GM19467 (cell line): ENCODE results near the gene GDPD2.
A peak's percentile ranks its signal among the peaks of the same experiment; 100 is the strongest.
"Not testable (repeated sequence)": the region's sequence is repeated elsewhere in the genome, so short reads cannot be mapped to it uniquely, and the experiment has no call there.

Source experiments
- ATAC-seq: cut with Tn5 transposase; IDR thresholded peaks from one replicate; pipeline ENCODE4 v1.9.1; 2021; ENCODE audit warnings: mild to moderate bottlenecking, moderate library complexity; ENCODE audit not compliant: unreplicated experiment

Gene GDPD2, protein sequence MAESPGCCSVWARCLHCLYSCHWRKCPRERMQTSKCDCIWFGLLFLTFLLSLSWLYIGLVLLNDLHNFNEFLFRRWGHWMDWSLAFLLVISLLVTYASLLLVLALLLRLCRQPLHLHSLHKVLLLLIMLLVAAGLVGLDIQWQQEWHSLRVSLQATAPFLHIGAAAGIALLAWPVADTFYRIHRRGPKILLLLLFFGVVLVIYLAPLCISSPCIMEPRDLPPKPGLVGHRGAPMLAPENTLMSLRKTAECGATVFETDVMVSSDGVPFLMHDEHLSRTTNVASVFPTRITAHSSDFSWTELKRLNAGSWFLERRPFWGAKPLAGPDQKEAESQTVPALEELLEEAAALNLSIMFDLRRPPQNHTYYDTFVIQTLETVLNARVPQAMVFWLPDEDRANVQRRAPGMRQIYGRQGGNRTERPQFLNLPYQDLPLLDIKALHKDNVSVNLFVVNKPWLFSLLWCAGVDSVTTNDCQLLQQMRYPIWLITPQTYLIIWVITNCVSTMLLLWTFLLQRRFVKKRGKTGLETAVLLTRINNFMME

DNA sequence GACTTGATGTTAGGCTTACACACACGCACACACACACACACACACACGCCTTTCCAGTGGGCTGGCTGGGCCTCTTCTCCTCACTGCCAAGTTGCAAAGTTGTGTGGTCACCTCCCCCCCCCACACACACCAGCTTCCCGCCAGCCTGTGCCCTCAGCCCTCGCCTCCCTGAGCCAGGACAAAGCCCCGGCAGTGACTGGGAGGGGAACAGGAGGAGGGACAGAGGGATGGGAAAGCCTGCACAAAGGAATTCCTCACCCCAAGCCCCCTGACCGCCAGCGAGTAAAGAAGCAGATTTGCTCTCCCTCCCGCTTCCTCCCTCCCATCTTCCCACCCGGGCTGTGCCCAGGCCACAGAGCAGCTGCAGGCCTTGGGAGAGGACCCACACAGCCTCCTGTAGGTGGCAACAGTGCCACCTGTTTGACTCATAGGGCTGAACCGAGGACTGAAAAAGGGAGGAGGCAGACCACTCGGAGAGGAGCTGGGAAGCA lies at the start of gene GDPD2:
Gene GDPD2, plus strand, starts transcription at position 464 of the 491 bp plus-strand sequence. CDS start 1,671 bp downstream, outside the sequence.
- no peak for ATAC-seq

DNA sequence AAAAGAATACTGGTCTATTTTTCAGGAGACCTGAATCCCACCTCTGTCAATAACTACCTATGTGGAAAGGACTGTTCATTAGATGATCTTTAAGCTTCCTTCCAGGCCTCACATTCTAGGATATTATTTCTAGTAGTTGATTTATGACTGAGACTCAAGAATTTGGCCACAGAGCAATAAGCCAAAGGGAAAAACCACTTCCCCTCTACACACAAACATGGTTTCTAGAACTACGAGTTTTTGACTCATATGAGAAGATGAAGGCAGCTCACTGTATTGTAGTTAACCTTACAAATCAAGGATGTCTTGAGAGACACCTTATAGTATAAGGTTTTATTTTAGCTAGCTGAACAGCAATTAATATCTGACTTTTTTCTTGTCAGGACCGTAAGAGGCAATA lies 36.9 kb upstream of the GDPD2 start:
- no peak for ATAC-seq

DNA sequence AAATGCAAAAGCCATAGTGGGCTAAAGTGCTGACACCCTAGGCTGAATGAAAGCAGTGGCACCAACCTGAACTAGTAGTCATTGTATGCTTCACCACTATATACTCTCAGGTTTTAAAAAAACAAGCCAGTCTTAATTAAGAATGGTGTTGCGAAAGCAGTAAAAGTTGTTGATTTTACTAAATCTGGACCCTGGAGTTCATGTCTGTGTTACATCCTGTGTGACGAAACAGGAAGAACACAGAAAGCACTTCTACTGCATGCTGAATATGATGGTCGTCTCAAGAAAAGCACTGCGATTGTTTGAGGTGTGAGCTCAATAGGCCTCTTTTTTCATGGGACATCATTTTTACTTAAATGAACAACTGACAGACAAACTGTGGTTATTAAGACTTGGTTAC lies 24.2 kb upstream of the GDPD2 start:
- ATAC-seq = no peak

DNA sequence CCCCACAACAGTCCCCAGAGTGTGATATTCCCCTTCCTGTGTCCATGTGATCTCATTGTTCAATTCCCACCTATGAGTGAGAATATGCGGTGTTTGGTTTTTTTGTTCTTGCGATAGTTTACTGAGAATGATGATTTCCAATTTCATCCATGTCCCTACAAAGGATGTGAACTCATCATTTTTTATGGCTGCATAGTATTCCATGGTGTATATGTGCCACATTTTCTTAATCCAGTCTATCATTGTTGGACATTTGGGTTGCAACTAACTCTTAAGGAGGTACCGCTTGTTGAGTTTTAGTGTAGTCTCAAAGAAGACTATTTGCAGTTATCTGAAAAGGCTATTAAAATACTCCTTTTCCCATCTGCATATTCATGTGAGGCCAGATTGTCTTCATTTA lies 22.9 kb upstream of the GDPD2 start:
- ATAC-seq = not testable (repeated sequence)

DNA sequence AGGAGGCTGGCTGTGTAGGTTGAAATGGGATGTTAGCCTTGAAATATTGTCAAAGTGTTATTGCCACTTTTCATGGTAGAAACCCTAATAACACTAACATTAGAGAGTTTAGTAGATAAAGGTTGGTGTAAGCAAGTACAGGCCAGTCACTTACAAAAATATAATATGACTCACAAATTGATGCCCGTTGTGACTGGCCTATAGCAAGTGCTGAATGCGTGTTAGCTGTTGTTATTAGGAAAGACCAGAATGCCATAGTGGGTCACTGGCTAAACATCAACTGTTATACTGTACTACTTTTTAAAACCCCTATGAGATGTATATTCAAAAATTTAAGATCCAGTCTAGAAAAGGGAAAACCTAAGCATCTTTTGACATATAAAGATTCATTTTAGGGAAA lies 20.4 kb upstream of the GDPD2 start:
- ATAC-seq = no peak

DNA sequence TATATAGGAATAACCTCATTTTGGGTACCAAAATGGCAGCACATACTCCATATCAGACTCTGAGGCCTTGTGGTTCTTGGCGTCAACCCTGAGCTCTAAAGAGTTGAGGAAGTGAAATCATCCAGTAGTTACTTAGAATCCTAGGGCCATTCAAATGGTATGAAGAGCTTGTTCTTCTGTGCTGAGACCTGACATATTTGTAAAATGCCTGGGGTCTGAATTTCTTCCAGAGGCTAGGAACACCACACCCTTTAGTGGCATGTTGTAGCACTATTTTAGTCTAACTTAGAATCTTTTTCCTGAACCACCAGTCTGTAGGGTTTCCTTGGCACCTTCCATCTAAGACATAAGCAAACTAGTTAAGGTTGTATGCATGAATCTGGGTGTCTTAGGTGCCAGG lies 18.1 kb upstream of the GDPD2 start:
- no peak for ATAC-seq

DNA sequence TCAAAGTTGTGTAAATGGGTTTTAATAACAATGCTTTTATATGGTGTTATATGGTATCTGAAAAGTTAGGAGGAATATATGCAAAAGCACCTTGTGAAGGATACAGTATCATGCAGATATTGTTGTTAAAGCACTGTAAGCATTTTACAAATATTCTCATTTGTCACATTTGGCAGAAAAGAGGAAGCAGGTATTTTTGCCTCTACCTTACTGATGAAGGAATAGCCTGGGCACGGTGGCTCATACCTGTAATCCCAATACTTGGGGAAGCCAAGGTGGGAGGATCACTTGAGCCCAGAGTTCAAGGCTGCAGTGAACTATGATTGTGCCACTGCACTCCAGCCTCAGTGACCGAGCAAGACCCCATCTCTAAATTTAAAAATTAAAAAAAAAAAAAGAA lies 12.2 kb upstream of the GDPD2 start:
- ATAC-seq = no peak

DNA sequence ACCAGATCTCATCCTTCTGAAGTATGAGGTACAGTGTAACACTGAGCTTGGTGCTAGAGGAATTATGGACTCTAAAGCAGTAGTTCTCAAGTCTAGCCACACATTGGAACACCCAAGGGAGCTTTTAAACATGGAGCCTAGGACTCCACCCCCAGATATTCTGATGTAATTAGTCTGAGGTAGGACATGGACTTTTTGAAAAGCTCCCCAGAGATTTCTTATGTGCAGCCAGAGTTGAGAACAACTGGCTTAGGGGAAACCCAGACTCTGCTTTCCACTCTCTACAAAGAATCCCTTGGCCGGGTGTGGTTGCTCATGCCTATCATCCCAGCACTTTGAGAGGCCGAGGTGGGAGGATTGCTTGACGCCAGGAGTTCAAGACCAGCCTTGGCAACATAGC lies 11.6 kb upstream of the GDPD2 start:
- ATAC-seq = no peak

DNA sequence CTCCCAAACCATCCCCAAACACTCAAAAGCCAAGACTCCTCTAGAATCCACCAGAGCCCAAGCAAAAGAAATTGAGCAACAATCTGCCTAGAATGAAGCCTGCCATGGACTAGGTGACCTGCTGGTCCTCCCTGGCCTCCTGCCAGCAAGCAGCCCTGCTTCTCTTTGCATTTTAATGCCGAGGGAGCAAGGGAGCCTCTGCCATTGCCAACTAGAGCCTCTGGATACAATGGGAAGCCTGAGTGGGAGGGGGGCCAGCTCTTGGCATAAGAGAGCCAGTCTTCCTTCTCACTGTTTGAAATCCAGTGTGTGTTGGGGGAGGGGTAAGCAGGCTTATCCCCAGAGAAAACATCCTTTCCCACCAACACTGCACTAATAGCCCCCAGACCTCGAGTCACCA lies 1.5 kb upstream of the GDPD2 start:
- ATAC-seq = no peak

DNA sequence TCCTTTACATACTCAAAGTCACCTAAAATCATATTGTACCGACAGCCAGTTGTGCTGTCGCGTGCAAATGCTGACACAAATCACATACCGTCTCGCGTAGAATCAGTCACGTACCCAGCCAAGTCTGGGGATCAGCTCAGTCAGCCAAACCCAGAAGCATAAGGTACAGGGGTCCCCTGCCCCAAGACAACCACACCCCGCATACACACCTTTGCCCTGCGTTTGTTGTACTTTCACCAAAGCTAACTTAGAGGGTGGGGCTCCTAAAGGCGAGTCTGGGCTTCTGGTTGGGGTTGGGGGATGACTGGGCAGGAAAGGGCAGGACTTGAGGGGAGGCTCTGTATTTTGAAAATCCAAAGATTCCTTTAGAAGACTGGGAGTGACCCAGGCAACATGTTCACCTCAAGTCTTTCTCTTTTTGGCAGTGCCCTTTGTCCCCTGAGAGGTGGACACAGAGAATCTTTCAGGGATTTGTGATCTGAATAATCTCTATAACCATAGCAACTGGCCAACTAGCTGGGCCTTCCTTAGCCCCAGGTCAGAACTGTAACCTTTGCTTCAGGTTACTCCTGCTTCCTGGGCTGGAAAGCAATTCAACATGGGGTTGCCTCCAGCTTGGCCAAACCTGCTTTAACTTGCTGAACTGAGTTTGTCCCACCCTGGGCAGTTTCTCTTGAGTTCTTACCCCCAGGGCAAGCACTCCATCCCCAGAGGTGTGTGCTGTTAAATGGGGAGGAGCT lies 992 bp downstream of the GDPD2 start:
- ATAC-seq = no peak

DNA sequence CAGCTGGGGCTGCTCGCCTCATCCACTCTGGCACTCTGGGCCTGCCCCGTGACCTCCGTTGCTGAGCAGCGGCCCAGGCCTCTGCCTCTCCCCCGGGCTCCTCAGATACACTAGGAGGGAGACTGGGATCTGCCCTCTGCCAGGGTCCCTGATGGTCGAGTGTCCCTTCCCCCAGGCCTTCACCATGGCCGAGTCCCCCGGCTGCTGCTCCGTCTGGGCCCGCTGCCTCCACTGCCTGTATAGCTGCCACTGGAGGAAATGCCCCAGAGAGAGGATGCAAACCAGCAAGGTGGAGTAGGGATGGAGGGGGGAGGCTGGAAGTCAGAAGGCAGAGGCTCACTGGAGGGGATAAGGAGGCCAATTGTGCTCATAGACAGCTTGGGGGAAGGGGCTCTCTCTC lies 1.7 kb downstream of the GDPD2 start:
- no peak for ATAC-seq

DNA sequence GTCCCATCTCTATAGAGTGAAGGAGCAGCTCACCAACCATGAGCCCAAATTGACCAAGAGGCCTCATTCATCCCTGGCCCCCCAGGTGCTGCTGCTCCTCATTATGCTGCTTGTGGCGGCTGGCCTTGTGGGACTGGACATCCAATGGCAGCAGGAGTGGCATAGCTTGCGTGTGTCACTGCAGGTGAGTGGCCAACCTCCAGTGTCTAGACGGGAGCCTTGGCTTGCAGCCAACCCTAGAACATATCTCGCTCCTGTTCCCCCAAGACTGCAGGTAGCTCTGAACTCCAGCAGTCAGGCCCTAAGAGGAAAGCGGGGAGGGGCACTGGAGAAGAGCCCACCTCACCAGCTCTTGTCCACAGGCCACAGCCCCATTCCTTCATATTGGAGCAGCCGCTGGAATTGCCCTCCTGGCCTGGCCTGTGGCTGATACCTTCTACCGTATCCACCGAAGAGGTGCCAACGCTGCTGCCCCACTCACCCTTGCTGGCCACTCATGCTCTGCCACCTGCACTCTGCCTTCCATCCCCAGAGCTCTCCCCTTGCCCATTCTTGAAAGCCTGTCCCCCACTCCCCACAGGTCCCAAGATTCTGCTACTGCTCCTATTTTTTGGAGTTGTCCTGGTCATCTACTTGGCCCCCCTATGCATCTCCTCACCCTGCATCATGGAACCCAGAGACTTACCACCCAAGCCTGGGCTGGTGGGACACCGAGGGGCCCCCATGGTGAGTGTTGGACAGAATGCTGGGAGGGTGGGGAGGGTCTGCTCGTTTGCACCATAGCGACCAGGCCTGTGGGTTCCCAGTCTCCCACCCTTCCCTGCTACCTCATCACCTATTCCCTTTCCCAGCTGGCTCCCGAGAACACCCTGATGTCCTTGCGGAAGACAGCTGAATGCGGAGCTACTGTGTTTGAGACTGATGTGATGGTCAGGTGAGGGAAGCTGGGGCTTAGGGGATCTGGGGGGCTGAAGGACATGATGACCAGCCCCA lies 3.5 kb downstream of the GDPD2 start:
- no peak for ATAC-seq

DNA sequence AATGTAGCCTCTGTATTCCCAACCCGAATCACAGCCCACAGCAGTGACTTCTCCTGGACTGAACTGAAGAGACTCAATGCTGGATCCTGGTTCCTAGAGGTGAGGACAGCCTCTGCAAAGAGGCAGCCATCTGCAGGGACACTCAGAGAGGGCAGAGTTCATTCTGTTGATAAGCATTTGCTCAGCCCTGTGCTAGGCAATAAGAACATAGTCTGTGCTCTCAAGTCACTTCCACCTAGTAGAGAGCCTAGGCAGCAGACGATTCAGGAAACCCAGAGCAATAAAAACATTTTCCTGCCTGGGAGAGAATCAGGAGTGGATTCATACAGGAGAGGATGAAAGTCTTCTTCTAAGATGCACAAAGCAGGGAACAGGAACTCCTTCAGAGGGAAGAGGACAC lies 4.3 kb downstream of the GDPD2 start:
- no peak for ATAC-seq

DNA sequence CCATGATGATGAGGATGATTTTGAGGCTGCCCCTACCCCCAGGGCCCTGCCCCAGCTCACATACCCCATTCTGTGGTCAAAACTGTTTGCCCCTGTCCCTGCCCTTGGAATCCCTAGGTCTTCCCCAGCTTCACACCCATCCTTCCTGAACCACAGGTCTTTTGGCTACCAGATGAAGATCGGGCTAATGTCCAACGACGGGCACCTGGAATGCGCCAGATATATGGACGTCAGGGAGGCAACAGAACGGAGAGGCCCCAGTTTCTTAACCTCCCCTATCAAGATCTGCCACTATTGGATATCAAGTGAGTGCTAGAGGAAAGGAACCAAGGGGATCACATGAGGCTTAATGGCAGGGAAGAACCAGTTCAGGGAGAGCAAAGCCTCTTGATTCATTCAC lies 6.6 kb downstream of the GDPD2 start:
- no peak for ATAC-seq

DNA sequence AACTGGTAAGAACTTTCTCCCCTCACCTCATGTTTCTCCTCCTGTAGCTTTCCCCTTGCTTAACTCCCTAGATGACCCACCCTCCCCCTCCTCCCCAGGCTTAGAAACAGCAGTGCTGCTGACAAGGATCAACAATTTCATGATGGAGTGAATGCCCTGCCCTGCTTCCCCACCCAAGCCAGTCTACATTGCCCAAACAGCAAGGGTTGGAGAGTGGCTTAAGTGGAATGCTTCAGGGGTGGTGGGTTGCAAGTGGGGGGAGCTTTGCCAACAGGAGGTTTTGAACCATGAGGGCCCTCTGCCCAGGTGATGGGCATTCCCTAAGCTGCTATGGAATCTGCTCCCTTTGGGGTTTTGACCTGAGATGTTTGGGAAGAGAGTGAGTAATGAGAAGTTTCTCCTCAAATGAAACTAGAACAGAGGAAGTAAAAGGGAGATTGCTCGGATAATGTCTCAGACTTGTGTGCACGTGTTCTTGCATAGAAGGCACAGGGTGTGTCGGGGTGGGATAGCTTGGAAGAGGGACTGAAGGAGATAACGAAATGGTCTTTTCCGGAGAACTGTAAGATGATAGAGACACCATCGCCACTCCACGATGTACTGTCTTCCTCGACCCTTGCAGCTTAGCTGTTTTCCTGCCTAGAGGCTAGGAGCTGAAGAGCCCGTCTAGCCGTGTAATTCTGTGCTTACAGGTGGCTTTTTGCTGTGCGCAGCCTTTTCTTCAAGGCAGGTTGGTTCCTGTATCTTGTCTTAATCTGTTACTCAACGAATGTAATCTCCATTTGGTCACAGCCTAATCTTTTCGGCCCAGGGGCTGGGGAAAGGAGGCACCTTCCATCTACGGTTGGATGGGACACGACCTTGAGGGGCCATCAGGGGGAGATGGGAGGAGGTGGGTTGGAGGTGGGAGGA lies 10.1 kb downstream of the GDPD2 start:
- no peak for ATAC-seq

DNA sequence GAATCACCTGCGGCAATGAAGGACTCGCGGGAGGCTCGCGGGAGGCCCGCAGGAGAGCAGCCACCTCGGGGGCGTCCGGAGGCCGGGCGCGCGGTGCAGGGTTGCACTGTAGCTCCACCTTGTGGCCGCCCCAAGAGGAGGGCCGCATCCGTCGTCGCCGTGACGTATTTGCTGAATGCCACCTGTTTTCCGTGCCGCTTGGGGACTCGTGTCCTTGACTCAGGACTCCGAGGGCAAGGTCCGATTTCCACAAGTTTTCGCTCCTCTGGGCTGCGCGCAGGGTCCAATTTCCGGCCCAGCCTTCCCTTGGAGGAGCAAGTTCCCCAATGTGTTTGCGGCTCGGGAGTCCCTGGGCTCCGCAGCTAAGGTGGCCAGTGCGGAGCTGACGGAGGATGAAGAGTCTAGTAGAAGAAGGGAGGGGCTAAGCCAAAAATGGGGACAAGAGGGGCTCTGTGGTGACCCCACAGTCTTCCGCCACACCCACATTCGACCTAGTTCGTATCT lies 10.8 kb downstream of the GDPD2 start:
- peak; percentile 56 for ATAC-seq

DNA sequence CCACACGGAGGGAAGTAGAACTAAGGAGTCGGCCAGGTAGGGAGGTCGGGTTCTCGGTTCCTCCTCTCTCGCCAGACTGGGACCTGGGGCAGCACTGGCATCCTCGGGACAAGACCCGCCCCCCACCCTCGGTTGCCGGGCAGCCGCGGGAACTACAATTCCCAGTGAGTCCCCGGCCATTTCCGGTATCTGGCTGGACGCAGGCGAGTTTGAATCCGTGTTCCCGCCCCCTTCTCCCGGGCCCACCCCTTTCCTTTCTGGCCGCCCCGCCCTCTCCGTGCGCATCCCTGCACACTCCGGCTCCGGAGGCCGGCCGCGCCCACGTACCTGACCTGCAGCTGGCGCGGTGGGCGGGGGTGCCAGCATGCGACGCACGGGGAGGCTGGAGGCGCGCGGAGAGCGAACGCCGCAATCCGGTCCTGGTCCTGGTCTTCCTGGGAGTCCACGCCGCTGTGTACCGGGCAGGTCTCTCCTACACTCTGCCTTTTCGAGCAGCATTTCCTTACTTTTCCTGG lies 11.3 kb downstream of the GDPD2 start:
- peak; percentile 61 for ATAC-seq

DNA sequence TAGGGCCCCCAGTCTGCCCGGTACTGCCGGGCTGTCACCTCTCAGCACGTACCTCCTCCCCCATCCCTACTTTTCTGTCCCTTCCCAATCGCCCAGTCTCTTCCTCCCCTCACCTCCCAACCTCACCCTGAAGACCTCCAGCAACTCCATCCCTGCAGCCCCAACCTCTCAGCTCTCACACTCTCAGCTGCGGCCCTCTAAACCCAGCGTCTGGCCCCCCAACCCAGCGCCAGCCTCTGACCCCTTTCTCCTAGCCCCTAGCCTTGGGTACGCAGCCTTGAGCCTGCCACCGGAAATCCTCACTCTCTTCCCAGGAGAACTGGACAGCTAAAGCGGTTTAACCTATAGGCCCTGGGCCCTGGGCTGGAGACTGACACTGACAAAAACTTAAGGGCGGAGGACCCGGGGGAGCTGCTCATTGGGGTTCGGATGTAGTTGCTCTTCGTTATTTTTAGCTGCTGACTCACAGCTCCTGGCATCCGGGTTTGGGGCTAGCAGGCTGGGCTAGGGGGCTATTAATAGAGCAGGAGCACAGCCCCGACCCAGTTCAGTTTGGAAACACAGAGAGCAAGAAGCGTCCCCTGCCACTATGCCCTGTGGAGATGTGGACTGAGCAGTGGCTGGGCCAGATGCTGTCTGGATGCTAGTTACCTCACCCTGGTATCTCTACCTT lies 11.9 kb downstream of the GDPD2 start:
- ATAC-seq = no peak

DNA sequence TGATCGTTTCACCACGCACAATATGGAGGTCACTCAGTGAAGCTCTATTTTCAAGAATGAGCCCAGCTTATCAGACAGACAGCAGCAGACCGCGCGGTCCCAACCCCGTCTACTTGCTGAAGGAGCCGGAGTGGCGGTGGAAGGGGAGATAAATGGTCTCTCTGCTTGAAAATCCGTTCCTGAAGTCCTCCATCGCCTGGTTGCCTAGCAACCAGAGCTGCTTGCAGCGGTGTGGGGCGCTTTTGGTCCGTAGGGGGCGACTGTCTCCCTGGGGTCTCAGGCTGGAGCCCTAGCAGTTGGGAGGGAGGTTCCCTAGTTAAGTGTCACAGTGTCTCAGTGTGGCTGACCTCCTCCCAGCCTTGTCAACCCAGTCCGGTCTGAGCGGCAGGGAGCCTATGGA lies 13.2 kb downstream of the GDPD2 start:
- ATAC-seq = no peak
